Fibroblast of the aortic adventitia (primary cell): ENCODE data around the gene EIF2S3. TPM values are rescaled to one million over a fixed set of nuclear protein-coding genes. Genes with fewer than 3 reads are reported as not detected.
"Not testable (repeated sequence)": the region's sequence is repeated elsewhere in the genome, so short reads cannot be mapped to it uniquely, and the experiment has no call there.

Experiments
- DNase-seq: peaks from one replicate; pipeline ENCODE4 v3.0.0-alpha.2; 2010; ENCODE audit warnings: low read depth
- H3K4me3 ChIP-seq: 2 replicates; pipeline ENCODE4 v1.5.1; 2011; ENCODE audit warnings: low read depth, mild to moderate bottlenecking, control low read depth, low read length, moderate library complexity
- CTCF ChIP-seq: IDR thresholded peaks from 2 replicates; pipeline ENCODE4 v1.5.1; 2011; ENCODE audit warnings: mild to moderate bottlenecking, low read length, control low read depth, inconsistent platforms; ENCODE audit not compliant: insufficient read depth
- total RNA-seq: library from RNA; depleted of rRNA; stranded (reverse); fragments of >200 nt; gene quantifications from 2 replicates; pipeline ENCODE4 v1.2.3, GENCODE V29; 2012; ENCODE audit warnings: low replicate concordance

EIF2S3 gene
- total RNA-seq, 1 donor: 349 TPM

GRCh38 chrX:24025741-24026403, 28.9 kb upstream of the EIF2S3 start:
- no peak for TF ChIP-seq CTCF
- peak; percentile 86 for DNase-seq
- peak overlapping the region; percentile 81 for H3K4me3 ChIP-seq

GRCh38 chrX:24026432-24026831, 28.3 kb upstream of the EIF2S3 start:
- no peak for TF ChIP-seq CTCF
- DNase-seq: peak; percentile 37
- H3K4me3 ChIP-seq: peak overlapping the region; percentile 81

- DNase-seq: no peak
- TF ChIP-seq CTCF: no peak
- peak within 1 kb of the TSS; percentile 81 for H3K4me3 ChIP-seq
These were observed 27.7 kb upstream of the EIF2S3 start, which contains the start of gene KLHL15 for GRCh38 chrX:24027086-24027485. KLHL15 (minus strand) TSS chrX:24027186; CDS start chrX:24006693, 20,493 bp downstream.

GRCh38 chrX:24027985-24028384, 26.8 kb upstream of the EIF2S3 start:
- DNase-seq: no peak
- no peak overlapping the region for H3K4me3 ChIP-seq
- no peak for TF ChIP-seq CTCF

- no peak for DNase-seq
- no peak for TF ChIP-seq CTCF
- no peak overlapping the region for H3K4me3 ChIP-seq
These were observed 24.2 kb upstream of the EIF2S3 start for GRCh38 chrX:24030597-24030996.

GRCh38 chrX:24034485-24034884, 20.3 kb upstream of the EIF2S3 start:
- no peak for DNase-seq
- no peak overlapping the region for H3K4me3 ChIP-seq
- no peak for TF ChIP-seq CTCF

GRCh38 chrX:24037729-24038128, 17.0 kb upstream of the EIF2S3 start:
- no peak for TF ChIP-seq CTCF
- no peak overlapping the region for H3K4me3 ChIP-seq
- DNase-seq: no peak

GRCh38 chrX:24046060-24046459, 8.7 kb upstream of the EIF2S3 start:
- H3K4me3 ChIP-seq, DNase-seq: not testable (repeated sequence)

GRCh38 chrX:24049643-24050042, 5.1 kb upstream of the EIF2S3 start:
- DNase-seq: not testable (repeated sequence)

More at GRCh38 chrX:24049643-24050042, 5.1 kb upstream of the EIF2S3 start:
- H3K4me3 ChIP-seq: not testable (repeated sequence)
